Activated CD8-positive, alpha-beta memory T cell treated with anti-CD3 and anti-CD28 coated beads, Interleukin-2, amount 50 U/mL, for 24 hours (primary cell): ENCODE data around the gene LPIN1.
A peak's percentile ranks its signal among the peaks of the same experiment; 100 is the strongest.
"Not testable (repeated sequence)": the region's sequence is repeated elsewhere in the genome, so short reads cannot be mapped to it uniquely, and the experiment has no call there.

Experiments used
- DNase-seq: peaks from one replicate; pipeline ENCODE4 v3.0.0-alpha.2; 2020; ENCODE audit errors: extremely low read depth

The LPIN1 gene

GRCh38 chr2:11832531-11832930 lies 86.1 kb downstream of the LPIN1 start:
- DNase-seq: no peak

GRCh38 chr2:11833601-11834000 lies 87.2 kb downstream of the LPIN1 start:
- no peak for DNase-seq

GRCh38 chr2:11835403-11835802 lies 89.0 kb downstream of the LPIN1 start:
- DNase-seq: no peak

- DNase-seq: no peak
Measured at GRCh38 chr2:11836647-11837219, 90.3 kb downstream of the LPIN1 start.

- no peak for DNase-seq
Measured at GRCh38 chr2:11837875-11838734, 91.7 kb downstream of the LPIN1 start.

GRCh38 chr2:11839916-11840315 lies 93.5 kb downstream of the LPIN1 start:
- DNase-seq: no peak

- no peak for DNase-seq
Measured at GRCh38 chr2:11842336-11842735, 95.9 kb downstream of the LPIN1 start.

- not testable (repeated sequence) for DNase-seq
Measured at GRCh38 chr2:11844798-11845197, 98.4 kb downstream of the LPIN1 start.

- DNase-seq: not testable (repeated sequence)
Measured at GRCh38 chr2:11847935-11848334, 101.5 kb downstream of the LPIN1 start.

GRCh38 chr2:11850082-11850481 lies 103.7 kb downstream of the LPIN1 start:
- no peak for DNase-seq

GRCh38 chr2:11852526-11853196 lies 106.2 kb downstream of the LPIN1 start:
- DNase-seq: no peak

- DNase-seq: no peak
Measured at GRCh38 chr2:11853197-11853588, 106.8 kb downstream of the LPIN1 start.

GRCh38 chr2:11855064-11855760 lies 108.8 kb downstream of the LPIN1 start:
- DNase-seq: no peak

GRCh38 chr2:11856095-11856494 lies 109.7 kb downstream of the LPIN1 start:
- no peak for DNase-seq

GRCh38 chr2:11858883-11859282 lies 112.5 kb downstream of the LPIN1 start:
- DNase-seq: no peak

- not testable (repeated sequence) for DNase-seq
Measured at GRCh38 chr2:11859975-11860374, 113.5 kb downstream of the LPIN1 start.

- no peak for DNase-seq
Measured at GRCh38 chr2:11861044-11861443, 114.6 kb downstream of the LPIN1 start.

- DNase-seq: no peak
Measured at GRCh38 chr2:11862049-11862448, 115.6 kb downstream of the LPIN1 start.

GRCh38 chr2:11863103-11863502 lies 116.7 kb downstream of the LPIN1 start:
- DNase-seq: no peak

GRCh38 chr2:11863513-11864328 lies 117.3 kb downstream of the LPIN1 start:
- peak; percentile 27 for DNase-seq

- no peak for DNase-seq
Measured at GRCh38 chr2:11864724-11865123, 118.3 kb downstream of the LPIN1 start.
